Smooth muscle cell (in vitro differentiated cells): ENCODE measurements around the gene CCDC60. TPM values are rescaled to one million over a fixed set of nuclear protein-coding genes. Genes with fewer than 3 reads are reported as not detected.

Experiments used
- DNase-seq: peaks from one replicate; lab custom pipeline; 2025; ENCODE audit not compliant: unreplicated experiment; lab: John Stamatoyannopoulos, UW
- H2AFZ ChIP-seq: fragments of 200-600 bp; sonication (generic); 2 replicates; pipeline ENCODE4 v1.6.0; 2016; ENCODE audit warnings: antibody characterized with exemption, low read depth, mild to moderate bottlenecking
- H3F3A ChIP-seq: fragments of 200-600 bp; sonication (generic); 2 replicates; pipeline ENCODE4 v1.6.0; 2017; ENCODE audit warnings: antibody characterized with exemption, low read depth
- H3K27ac ChIP-seq: fragments of 200-600 bp; sonication (generic); 2 replicates; pipeline ENCODE4 v1.5.1; 2016; ENCODE audit warnings: low read depth, mild to moderate bottlenecking
- H3K27me3 ChIP-seq: fragments of 200-600 bp; sonication (generic); 2 replicates; pipeline ENCODE4 v1.6.1; 2016; ENCODE audit warnings: low read depth, mild to moderate bottlenecking
- H3K36me3 ChIP-seq: fragments of 200-600 bp; sonication (generic); 2 replicates; pipeline ENCODE4 v1.5.1; 2016; ENCODE audit warnings: low read depth
- H3K4me1 ChIP-seq: fragments of 200-600 bp; sonication (generic); 2 replicates; pipeline ENCODE4 v1.5.1; 2016; ENCODE audit warnings: low read depth
- H3K4me2 ChIP-seq: fragments of 200-600 bp; sonication (generic); 2 replicates; pipeline ENCODE4 v1.6.0; 2016; ENCODE audit warnings: mild to moderate bottlenecking
- H3K4me3 ChIP-seq: fragments of 200-600 bp; sonication (generic); 2 replicates; pipeline ENCODE4 v1.5.1; 2016; ENCODE audit warnings: mild to moderate bottlenecking
- H3K79me2 ChIP-seq: fragments of 200-600 bp; sonication (generic); 2 replicates; pipeline ENCODE4 v1.6.0; 2016; ENCODE audit warnings: low read depth, mild to moderate bottlenecking
- H3K9ac ChIP-seq: fragments of 200-600 bp; sonication (generic); 2 replicates; pipeline ENCODE4 v1.6.0; 2016; ENCODE audit warnings: low read depth
- H3K9me3 ChIP-seq: fragments of 200-600 bp; sonication (generic); replicated peaks from 2 replicates; pipeline ENCODE4 v1.5.1; 2016; ENCODE audit warnings: low read depth
- H4K20me1 ChIP-seq: fragments of 200-600 bp; sonication (generic); 2 replicates; pipeline ENCODE4 v1.6.0; 2016; ENCODE audit warnings: low read depth
- CTCF ChIP-seq: fragments of 200-600 bp; sonication (generic); IDR thresholded peaks from 2 replicates; pipeline ENCODE4 v1.5.1; 2017; ENCODE audit warnings: borderline replicate concordance, mild to moderate bottlenecking, antibody characterized with exemption; ENCODE audit not compliant: insufficient read depth, poor library complexity, severe bottlenecking
- WGBS: methylation state at CpG from one replicate; pipeline ENCODE4 v1.1.7; 2016; ENCODE audit warnings: low lambda C conversion rate; 5-methylcytosine and 5-hydroxymethylcytosine counted together
- polyA plus RNA-seq: library from polyadenylated mRNA; unstranded; fragments of >200 nt; fragmentation: Nextera tagmentation; extraction: Ambion mirVana; gene quantifications from 2 replicates; pipeline ENCODE4 v1.2.1, GENCODE V29; 2016
- total RNA-seq: library from RNA; depleted of rRNA; stranded (reverse); fragments of >200 nt; gene quantifications from 2 replicates; pipeline ENCODE4 v1.2.3, GENCODE V29; 2014

CCDC60 gene
- total and polyA plus RNA-seq, 2 experiments from 2014 or later = not detected

GRCh38 chr12:119327471-119327870, 7.1 kb upstream of the CCDC60 start:
- TF ChIP-seq CTCF = no peak
- H3K36me3 ChIP-seq = no peaks in the 10 kb centered on the region
- DNase-seq = no peak
- H4K20me1 ChIP-seq = no peaks in the 10 kb centered on the region
- H3K4me1 ChIP-seq = no peaks in the 10 kb centered on the region
- H2AFZ ChIP-seq = no peak overlapping the region
- H3K4me2 ChIP-seq = no peak overlapping the region
- 76% methylated on average over 6 of the region's 6 CpGs for WGBS
- no peak overlapping the region for H3K4me3 ChIP-seq
- H3K9ac ChIP-seq = no peak overlapping the region
- no peak overlapping the region for H3K27ac ChIP-seq
- H3K79me2 ChIP-seq = no peaks in the 10 kb centered on the region
- H3K27me3 ChIP-seq = peaks cover 9% of the 10 kb centered on the region
- H3K9me3 ChIP-seq = no peaks in the 10 kb centered on the region
- H3F3A ChIP-seq = no peaks in the 10 kb centered on the region

- no peaks in the 10 kb centered on the region for H3K79me2 ChIP-seq
- DNase-seq = no peak
- no peaks in the 10 kb centered on the region for H3K36me3 ChIP-seq
- H3K27me3 ChIP-seq = peaks cover 10% of the 10 kb centered on the region
- H3K4me1 ChIP-seq = no peaks in the 10 kb centered on the region
- no peaks in the 10 kb centered on the region for H3K9me3 ChIP-seq
- H2AFZ ChIP-seq = no peak overlapping the region
- no peak overlapping the region for H3K4me3 ChIP-seq
- H3K27ac ChIP-seq = no peak overlapping the region
- H4K20me1 ChIP-seq = no peaks in the 10 kb centered on the region
- no peak overlapping the region for H3K4me2 ChIP-seq
- H3K9ac ChIP-seq = no peak overlapping the region
- 45% methylated on average over 3 of the region's 3 CpGs for WGBS
- peak; percentile 12 for TF ChIP-seq CTCF
- no peaks in the 10 kb centered on the region for H3F3A ChIP-seq
Observed at GRCh38 chr12:119328111-119328510, 6.4 kb upstream of the CCDC60 start.

GRCh38 chr12:119338593-119339363, 4.2 kb downstream of the CCDC60 start:
- Histone ChIP-seq H3K27ac (no peak overlapping the region), H3K4me2 (no peak overlapping the region), H2AFZ (no peak overlapping the region), H3K9me3 (no peaks in the 10 kb centered on the region), H3K27me3 (peaks cover 5% of the 10 kb centered on the region), H3K4me1 (peaks cover 20% of the 10 kb centered on the region), H3K4me3 (no peak overlapping the region), H3K9ac (no peak overlapping the region), H4K20me1 (no peaks in the 10 kb centered on the region), H3K79me2 (no peaks in the 10 kb centered on the region), H3K36me3 (no peaks in the 10 kb centered on the region), H3F3A (no peaks in the 10 kb centered on the region)
- 54% methylated on average over 11 of the region's 11 CpGs for WGBS
- TF ChIP-seq CTCF = no peak
- DNase-seq = no peak

GRCh38 chr12:119340578-119340977, 6.0 kb downstream of the CCDC60 start:
- Histone ChIP-seq H3K27ac (no peak overlapping the region), H3F3A (no peaks in the 10 kb centered on the region), H3K4me1 (peaks cover 9% of the 10 kb centered on the region), H3K9ac (no peak overlapping the region), H3K4me2 (no peak overlapping the region), H3K4me3 (no peak overlapping the region), H2AFZ (no peak overlapping the region), H3K27me3 (no peaks in the 10 kb centered on the region), H3K9me3 (no peaks in the 10 kb centered on the region), H4K20me1 (no peaks in the 10 kb centered on the region), H3K79me2 (no peaks in the 10 kb centered on the region), H3K36me3 (no peaks in the 10 kb centered on the region)
- DNase-seq = no peak
- 88% methylated on average over 7 of the region's 7 CpGs for WGBS
- TF ChIP-seq CTCF = no peak
